ENCODE results near the gene SERPINA7.
"Not testable (repeated sequence)": the region's sequence is repeated elsewhere in the genome, so short reads cannot be mapped to it uniquely, and the experiment has no call there.

The SERPINA7 gene, protein sequence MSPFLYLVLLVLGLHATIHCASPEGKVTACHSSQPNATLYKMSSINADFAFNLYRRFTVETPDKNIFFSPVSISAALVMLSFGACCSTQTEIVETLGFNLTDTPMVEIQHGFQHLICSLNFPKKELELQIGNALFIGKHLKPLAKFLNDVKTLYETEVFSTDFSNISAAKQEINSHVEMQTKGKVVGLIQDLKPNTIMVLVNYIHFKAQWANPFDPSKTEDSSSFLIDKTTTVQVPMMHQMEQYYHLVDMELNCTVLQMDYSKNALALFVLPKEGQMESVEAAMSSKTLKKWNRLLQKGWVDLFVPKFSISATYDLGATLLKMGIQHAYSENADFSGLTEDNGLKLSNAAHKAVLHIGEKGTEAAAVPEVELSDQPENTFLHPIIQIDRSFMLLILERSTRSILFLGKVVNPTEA

DNA sequence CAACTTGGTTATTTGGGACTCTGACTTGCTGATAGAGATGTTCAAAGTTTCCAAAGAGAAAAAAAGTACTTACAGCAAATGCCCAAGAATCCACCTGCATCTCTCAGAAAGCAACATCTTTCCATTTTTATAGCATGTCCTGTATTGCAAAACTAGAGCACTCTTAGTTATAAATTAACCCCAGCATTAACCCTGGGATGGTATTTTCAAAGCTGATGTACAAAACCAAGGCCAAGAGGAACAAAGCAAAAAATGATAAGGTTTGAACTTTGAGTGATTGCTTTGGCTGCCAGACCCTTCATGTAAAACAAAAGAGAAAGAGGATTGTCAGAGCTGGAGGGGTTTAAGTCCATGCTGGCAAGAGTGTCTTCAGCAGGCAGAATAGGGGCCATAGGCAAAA, at the start of gene SERPINA7:
Gene SERPINA7 (minus strand): TSS at position 103 of the 400 bp plus-strand sequence. CDS start 1,669 bp downstream, outside the sequence.
- no peak for DNase-seq
- in situ Hi-C loops (cut with MboI; ENCODE audit: low pct_unique_long_range_greater_than_20kb, low sequenced_read_pairs) = no loop called here

DNA sequence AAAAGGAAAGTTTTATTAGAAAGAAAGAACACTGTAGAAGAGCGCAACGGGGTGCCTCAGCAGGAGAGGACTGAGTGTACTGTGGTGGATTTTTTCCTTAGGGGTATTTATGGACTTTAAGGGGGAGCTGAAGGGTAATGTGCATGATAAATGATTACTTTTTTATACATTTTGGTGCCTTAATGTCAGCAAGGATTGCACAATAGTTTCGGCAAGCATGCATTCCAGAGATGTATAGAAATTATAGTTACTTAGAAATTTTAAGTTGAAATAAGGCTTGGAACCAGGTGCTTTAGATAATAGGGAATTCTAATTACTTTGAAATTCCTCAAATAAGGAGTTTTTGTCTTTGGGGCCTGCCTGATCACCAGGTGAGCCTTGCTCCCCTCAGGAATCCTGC, 30.5 kb upstream of the SERPINA7 start:
- in situ Hi-C loops (cut with MboI; ENCODE audit: low pct_unique_long_range_greater_than_20kb, low sequenced_read_pairs) = no loop called here
- no peak for DNase-seq

DNA sequence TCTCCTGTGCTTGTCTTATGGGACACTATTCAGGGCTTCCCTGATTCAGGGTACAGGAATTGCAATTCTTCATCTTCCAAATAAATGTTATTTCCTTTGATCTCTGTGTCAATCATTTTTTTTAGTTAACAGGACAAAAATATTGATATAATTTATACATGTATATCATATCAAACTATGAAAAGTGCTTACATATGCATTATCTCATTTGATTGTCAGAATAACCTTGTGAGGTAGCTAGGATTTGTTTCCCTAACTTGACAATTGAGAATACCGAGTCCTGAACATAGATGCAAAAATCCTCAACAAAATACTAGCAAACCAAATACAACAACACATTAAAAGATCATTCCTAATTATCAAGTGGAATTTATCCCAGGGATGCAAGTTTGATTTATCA, 11.5 kb upstream of the SERPINA7 start:
- no peak for DNase-seq
- in situ Hi-C loops (cut with MboI; ENCODE audit: low pct_unique_long_range_greater_than_20kb, low sequenced_read_pairs) = no loop called here

DNA sequence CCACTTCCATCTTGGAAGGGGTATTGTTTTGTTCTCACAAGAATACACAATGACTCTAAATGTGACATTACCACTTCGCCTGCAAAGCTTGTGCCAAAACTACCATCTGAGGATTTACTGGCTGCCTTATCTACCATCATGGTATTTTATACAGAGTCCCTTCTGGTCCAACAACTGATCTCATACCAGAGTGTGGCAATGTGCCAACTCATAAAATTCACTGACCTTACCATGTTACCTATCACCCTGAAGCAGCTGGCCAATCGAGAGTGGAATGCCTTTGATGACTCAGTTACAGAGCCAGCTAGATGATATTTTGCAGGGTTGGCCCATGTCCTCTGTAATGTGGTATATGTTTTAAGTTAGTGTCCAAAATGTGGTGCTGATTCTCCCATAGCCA, 3.8 kb upstream of the SERPINA7 start:
- in situ Hi-C loops (cut with MboI; ENCODE audit: low pct_unique_long_range_greater_than_20kb, low sequenced_read_pairs) = no loop called here
- DNase-seq = no peak

DNA sequence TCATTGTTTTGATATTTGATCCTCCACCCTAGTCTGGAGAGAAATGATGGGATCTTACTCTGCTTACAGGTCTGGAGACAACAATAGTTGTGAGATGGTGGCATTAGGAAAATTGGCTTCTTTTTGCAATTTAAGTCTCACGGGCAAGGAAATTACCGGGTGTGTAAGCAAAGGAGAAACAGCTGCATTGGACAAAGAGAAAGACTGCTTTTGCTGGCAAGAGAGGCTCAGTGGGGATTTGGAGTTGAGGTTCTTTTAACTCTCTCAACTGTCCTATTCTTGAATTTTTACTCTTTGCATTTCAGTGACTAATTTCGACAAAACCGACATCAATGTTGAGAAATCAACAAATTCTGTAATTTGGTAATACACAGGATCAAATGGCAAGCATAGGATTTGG, 2.3 kb upstream of the SERPINA7 start:
- in situ Hi-C loops (cut with MboI; ENCODE audit: low pct_unique_long_range_greater_than_20kb, low sequenced_read_pairs) = no loop called here

DNA sequence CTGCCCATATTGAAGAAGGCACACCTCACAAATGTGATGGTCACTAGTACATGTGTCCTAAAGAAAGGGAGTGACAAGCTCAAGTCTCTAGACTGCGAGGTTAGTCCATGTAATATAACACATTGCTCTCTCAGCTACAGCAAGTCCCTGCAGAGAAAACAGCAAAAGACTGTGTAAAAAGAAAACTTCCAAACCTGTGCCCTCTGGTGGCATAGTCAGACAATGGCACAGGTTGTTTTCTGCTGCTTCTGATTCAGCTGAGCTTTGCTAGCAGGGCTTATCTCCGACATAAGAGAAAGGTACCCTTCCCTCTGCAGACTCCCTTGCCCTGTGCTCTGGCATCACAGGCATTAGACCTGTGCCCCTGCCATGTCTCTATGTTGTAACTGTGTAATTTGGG, 1.4 kb upstream of the SERPINA7 start:
- in situ Hi-C loops (cut with MboI; ENCODE audit: low pct_unique_long_range_greater_than_20kb, low sequenced_read_pairs) = no loop called here
- DNase-seq = no peak

More for the DNA sequence above, 2.3 kb upstream of the SERPINA7 start:
- DNase-seq = no peak

DNA sequence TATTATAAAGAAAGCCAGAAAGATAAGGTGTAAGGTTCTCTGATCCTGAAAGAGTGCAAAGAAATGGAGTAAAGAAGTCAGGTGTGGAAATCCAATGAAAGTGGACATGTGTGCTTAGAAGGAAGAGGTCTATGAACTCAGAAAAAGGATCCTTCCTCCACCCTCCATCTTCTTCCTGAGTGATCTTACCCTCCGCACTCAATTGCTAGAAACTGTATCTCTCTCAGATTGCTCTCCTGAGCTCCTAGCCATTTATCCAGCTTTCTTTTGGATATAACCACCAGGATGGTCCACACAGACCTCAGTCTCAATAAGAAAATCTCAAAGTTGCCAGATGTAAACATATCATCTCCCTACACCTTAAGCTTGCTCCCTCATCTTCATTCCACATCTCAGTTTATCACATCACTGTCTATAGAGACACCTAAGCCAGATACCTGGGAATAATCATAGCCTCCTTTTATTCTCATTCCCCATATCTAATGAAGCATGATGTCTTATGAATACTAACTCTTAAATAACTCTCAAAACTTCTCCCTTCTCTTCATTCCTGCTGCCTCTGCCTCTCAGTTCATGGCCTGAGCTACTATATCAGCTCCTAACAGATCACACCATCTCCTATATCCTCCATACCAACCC, 573 bp downstream of the SERPINA7 start:
- in situ Hi-C loops (cut with MboI; ENCODE audit: low pct_unique_long_range_greater_than_20kb, low sequenced_read_pairs) = no loop called here
- DNase-seq = no peak

DNA sequence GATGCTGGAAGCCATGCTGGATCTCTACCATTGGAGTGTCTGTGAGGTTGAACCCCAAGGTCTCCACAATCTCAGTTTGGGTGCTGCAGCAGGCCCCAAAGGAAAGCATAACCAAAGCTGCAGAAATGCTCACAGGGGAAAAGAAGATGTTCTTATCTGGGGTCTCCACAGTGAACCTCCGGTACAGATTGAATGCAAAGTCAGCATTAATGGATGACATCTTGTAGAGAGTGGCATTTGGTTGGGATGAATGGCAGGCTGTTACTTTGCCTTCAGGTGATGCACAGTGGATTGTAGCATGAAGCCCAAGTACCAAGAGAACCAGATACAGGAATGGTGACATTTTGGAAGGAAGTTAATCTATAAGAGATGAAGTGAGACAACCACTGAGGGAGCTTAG, 1.8 kb downstream of the SERPINA7 start:
- in situ Hi-C loops (cut with MboI; ENCODE audit: low pct_unique_long_range_greater_than_20kb, low sequenced_read_pairs) = no loop called here
- DNase-seq = no peak

DNA sequence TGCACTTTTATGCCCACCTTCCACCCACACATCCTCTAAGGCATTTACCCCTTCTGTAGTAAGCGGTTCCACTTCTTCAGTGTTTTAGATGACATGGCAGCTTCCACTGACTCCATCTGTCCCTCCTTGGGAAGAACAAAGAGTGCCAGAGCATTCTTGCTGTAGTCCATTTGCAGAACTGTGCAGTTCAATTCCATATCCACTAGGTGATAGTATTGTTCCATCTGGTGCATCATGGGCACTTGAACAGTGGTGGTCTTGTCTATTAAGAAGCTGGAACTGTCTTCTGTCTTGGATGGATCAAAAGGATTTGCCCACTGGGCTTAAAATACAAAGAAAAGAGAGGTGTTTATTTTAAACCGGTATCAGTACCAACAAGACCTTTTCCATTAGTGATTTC, 3.5 kb downstream of the SERPINA7 start:
- DNase-seq = peak; percentile 8
- in situ Hi-C loops (cut with MboI; ENCODE audit: low pct_unique_long_range_greater_than_20kb, low sequenced_read_pairs) = no loop called here

DNA sequence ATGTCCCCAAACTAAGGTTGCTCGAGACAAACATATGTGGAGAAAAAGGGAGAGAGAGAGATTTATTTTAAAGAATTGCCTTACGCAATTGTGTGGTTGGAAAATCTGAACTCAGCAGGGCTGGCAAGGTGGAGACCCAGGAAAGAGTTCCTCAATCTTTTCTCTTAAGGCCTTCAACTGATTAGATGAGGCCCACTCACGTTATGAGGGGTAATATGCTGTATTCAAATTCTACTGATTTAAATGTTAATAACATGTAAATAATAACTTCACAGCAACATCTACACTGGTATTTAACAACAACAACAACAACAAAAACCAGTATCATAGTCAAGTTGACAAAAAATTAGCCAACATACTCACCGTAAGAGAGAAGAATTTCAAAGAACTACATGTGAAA, 14.6 kb downstream of the SERPINA7 start:
- in situ Hi-C loops (cut with MboI; ENCODE audit: low pct_unique_long_range_greater_than_20kb, low sequenced_read_pairs) = no loop called here
- DNase-seq = no peak

DNA sequence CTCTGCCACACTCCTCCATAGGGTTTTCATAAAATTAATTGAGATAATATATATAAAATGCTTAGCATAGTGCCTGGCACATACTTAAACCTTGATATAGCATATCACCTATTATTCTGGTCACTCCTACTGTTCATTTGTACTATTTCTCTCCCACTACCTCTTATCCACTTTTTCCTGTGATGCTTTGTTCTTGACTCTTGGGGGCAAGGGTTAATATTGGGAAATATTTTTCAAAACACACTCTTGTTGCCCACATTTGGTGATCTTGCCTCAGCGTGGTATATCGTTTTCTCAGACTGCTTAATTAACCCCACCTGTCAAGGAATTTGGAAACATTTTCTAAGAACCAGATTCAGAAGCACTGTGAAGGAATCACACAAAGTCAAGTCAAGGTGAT, 16.3 kb downstream of the SERPINA7 start:
- in situ Hi-C loops (cut with MboI; ENCODE audit: low pct_unique_long_range_greater_than_20kb, low sequenced_read_pairs) = no loop called here
- DNase-seq = no peak

DNA sequence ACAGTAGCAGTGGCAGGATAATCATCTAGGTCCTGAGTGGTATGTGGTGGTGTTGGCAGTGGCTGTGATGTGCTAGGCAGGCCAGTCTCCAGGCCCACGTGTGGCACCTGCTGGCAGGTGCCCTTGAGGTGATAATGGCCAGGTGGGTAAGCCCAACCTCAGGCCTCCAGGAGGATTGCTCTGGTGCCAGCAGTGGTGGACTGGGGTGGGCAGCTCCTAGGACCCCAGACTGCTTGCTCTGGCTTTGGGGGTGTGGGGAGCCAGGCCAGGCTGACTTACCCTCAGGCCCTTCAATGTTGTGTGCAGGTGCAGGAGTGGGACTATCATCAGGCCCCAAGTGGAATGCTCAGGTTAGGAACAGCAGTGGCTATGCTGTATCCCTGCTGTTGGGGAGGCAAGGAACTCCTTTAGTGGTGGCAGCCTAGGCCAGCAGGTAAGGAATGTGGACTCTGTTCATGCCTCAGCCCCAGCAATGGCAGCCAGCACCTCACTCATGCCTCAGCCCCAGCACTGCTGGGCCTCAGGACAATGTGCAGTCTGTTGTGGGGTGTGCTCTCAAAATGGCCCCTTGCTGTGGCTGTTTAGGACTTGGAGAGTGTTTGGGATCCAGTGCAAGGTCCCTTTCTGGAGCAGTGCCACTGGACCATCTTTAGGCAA, 24.3 kb downstream of the SERPINA7 start:
- in situ Hi-C loops (cut with MboI; ENCODE audit: low pct_unique_long_range_greater_than_20kb, low sequenced_read_pairs) = no loop called here

DNA sequence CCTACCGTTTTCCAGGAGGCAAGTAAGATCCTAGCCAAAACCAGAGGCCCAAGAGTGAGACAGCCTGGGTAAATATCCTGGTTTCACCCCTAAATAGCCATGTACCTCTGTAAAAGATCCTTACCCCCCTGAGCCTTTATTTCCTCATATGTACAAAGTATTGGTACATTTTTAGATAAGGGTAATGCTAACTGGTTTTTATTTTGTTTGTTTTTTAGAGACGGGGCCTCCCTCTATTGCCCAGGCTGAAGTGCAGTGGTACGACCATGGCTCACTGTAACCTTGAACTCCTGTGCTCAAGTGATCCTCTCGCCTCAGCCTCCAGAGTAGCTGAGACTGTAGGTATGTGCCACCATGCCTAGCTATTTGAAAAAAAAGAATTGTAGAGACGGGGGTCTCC, 29.4 kb downstream of the SERPINA7 start:
- in situ Hi-C loops (cut with MboI; ENCODE audit: low pct_unique_long_range_greater_than_20kb, low sequenced_read_pairs) = no loop called here
- DNase-seq = no peak

More for the DNA sequence above, 24.3 kb downstream of the SERPINA7 start:
- DNase-seq = no peak

DNA sequence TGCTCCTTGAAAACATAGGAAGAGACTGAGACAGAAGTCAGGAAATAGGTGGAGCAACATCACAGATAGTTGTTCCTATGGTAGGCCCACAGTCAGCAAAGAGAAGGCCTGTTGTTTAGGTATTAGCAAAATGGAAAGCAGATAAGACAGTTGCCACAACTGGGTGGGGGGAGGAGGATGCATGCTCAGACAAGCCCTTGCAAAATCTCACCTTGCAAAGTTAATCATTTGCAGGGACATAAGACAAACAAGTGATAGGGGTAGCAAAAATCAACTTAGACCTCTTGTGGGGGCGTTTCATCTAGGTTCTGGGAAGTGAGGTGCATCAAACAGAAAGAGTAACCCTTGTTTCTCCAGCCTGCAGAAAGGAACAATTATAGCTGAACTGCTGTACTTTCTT, 30.7 kb downstream of the SERPINA7 start:
- no peak for DNase-seq
- in situ Hi-C loops (cut with MboI; ENCODE audit: low pct_unique_long_range_greater_than_20kb, low sequenced_read_pairs) = no loop called here

DNA sequence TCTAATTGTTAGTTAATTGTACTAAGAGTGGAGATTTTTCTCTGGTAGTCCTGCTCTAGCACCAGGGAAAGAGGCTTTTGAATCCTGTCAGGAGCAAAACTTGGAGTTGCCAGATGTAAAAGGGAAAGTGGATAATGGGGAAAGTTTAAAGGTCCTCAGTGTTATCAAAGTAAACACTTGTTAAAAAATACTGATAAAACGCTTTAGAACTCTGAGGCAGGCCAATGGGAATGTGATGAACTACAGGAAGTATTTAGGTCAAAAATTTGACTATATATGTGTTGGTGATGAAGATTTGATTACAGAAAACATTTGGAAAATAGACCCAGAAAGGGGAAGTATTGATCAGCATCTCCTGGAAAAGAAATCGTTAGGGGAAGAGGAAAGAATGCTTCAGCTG, 32.8 kb downstream of the SERPINA7 start:
- DNase-seq = no peak
- in situ Hi-C loops (cut with MboI; ENCODE audit: low pct_unique_long_range_greater_than_20kb, low sequenced_read_pairs) = no loop called here

DNA sequence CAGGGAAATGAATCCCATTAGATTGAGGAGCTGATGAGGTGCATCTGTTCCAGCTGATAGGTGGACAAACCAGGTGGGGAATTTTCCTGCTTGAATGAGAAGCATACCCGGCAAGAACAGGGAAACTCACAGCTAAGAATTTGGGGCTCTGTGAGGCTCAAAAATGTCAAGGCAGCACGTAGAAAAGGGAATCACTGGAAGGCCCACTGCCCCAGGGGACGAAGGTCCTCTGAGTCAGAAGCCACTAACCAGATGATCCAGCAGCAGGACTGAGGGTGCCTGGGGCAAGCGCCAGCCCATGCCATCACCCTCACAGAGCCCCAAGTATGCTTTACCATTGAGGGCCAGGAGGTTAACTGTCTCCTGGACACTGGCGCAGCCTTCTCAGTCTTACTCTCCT, 37.9 kb downstream of the SERPINA7 start:
- in situ Hi-C loops (cut with MboI; ENCODE audit: low pct_unique_long_range_greater_than_20kb, low sequenced_read_pairs) = not testable (repeated sequence)

DNA sequence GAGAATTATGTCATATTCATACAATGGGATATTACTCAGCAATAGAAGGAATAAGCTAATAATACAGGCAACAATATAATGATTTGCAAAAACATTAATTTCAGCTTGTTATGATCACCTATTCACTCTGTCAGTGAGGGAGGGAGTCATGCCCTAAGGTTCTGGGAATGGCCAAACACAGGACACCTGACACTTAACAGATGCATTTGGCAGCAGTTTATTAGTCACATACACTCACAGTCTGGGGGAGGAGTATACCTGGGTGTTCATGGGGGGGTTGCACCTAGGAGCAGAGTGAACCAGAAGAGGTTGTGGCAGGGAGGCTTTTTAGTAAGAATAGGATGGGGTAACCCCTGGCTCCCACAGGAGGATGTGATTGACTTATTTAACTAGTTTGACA, 38.3 kb downstream of the SERPINA7 start:
- in situ Hi-C loops (cut with MboI; ENCODE audit: low pct_unique_long_range_greater_than_20kb, low sequenced_read_pairs) = no loop called here
- no peak for DNase-seq

More for the DNA sequence above, 37.9 kb downstream of the SERPINA7 start:
- DNase-seq = not testable (repeated sequence)

DNA sequence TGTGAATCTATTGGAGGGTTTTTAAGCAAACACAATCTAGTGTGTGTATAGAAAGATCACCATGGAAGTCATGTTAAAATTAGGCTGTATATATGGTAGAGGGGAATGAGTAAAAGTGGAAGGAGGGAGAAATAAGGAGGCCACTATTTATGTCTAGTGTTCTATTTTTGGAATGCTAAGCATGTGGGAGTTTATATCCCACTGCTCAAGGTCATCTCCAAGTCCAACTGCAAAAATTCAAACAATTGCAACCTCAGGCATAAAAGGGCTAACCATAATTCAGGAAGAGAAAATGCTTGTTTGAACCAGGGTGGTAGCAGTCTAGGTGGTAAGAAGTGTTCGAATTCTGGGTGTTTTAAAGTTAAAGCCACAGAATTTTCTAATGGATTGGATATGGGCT, 39.2 kb downstream of the SERPINA7 start:
- DNase-seq = no peak
- in situ Hi-C loops (cut with MboI; ENCODE audit: low pct_unique_long_range_greater_than_20kb, low sequenced_read_pairs) = no loop called here

DNA sequence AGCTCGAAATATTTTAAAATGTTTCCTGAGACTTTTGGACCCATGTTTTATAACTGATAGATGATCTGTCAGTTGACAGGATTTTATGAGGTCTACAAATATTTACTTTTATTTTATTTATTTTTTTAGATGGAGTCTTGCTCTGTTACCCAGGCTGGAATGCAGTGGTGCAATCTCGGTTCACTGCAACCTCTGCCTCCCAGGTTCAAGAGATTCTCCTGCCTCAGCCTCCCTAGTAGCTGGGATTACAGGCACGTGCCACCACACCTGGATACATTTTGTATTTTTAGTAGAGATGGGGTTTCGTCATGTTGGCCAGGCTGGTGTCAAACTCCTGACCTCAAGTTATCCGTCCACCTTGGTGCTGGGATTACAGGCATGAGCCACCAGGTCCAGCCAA, 50.0 kb downstream of the SERPINA7 start:
- DNase-seq; in situ Hi-C loops (cut with MboI; ENCODE audit: low pct_unique_long_range_greater_than_20kb, low sequenced_read_pairs): not testable (repeated sequence)

All from KBM-7 (cell line).